DOHH2 (cell line): ENCODE results near the gene CALML3.

ENCODE experiments used
- H3F3A ChIP-seq: fragments of 200-600 bp; sonication (generic), shearing (Covaris generic); 2 replicates; pipeline ENCODE4 v1.6.0; 2016; ENCODE audit warnings: antibody characterized with exemption, mild to moderate bottlenecking; ENCODE audit not compliant: control insufficient read depth, insufficient read depth
- H3K27ac ChIP-seq: fragments of 200-600 bp; sonication (generic); 2 replicates; pipeline ENCODE4 v1.5.1; 2014; ENCODE audit warnings: low read depth, mild to moderate bottlenecking, low read length, moderate library complexity
- H3K27me3 ChIP-seq: fragments of 200-600 bp; sonication (generic); 2 replicates; pipeline ENCODE4 v1.6.1; 2014; ENCODE audit warnings: mild to moderate bottlenecking, low read length, mixed read lengths; ENCODE audit not compliant: control insufficient read depth
- H3K36me3 ChIP-seq: fragments of 200-600 bp; sonication (generic); 2 replicates; pipeline ENCODE4 v1.6.1; 2014; ENCODE audit warnings: mild to moderate bottlenecking, low read length, moderate library complexity, mixed read lengths; ENCODE audit not compliant: control insufficient read depth
- H3K4me1 ChIP-seq: fragments of 200-600 bp; sonication (generic); 2 replicates; pipeline ENCODE4 v1.6.1; 2014; ENCODE audit warnings: mild to moderate bottlenecking, low read length, mixed read lengths; ENCODE audit not compliant: control insufficient read depth
- H3K4me2 ChIP-seq: fragments of 200-600 bp; sonication (generic); 2 replicates; pipeline ENCODE4 v1.6.0; 2014; ENCODE audit warnings: mild to moderate bottlenecking, low read length, moderate library complexity
- H3K4me3 ChIP-seq: fragments of 200-600 bp; sonication (generic); 2 replicates; pipeline ENCODE4 v1.5.1; 2014; ENCODE audit warnings: mild to moderate bottlenecking, low read length, mixed read lengths
- H3K79me2 ChIP-seq: fragments of 200-600 bp; sonication (generic); 2 replicates; pipeline ENCODE4 v1.6.1; 2014; ENCODE audit warnings: mild to moderate bottlenecking, low read length, mixed read lengths; ENCODE audit not compliant: control insufficient read depth
- H3K9me2 ChIP-seq: fragments of 200-600 bp; sonication (generic); replicated peaks from 2 replicates; pipeline ENCODE4 v1.6.1; 2014; ENCODE audit warnings: mild to moderate bottlenecking, low read length, mixed read lengths; ENCODE audit not compliant: control insufficient read depth
- H3K9me3 ChIP-seq: fragments of 200-600 bp; sonication (generic); 2 replicates; pipeline ENCODE4 v1.6.1; 2014; ENCODE audit warnings: antibody characterized with exemption, low read length, mixed read lengths; ENCODE audit not compliant: control insufficient read depth, insufficient read depth
- H4K20me1 ChIP-seq: fragments of 200-600 bp; sonication (generic); 2 replicates; pipeline ENCODE4 v1.6.0; 2014; ENCODE audit warnings: low read depth, mild to moderate bottlenecking, antibody characterized with exemption, low read length, moderate library complexity; ENCODE audit not compliant: control insufficient read depth, insufficient read depth
- EZH2phosphoT487 ChIP-seq: fragments of 200-600 bp; sonication (generic); IDR thresholded peaks from 2 replicates; pipeline ENCODE4 v1.6.1; 2017; ENCODE audit warnings: borderline replicate concordance, mild to moderate bottlenecking, antibody characterized with exemption, low read length, moderate library complexity, mixed read lengths
- TF ChIP-seq, protein P1 (sequence below): fragments of 200-600 bp; sonication (generic); IDR thresholded peaks from one replicate; pipeline ENCODE4 v1.5.1; 2014; ENCODE audit warnings: antibody characterized with exemption, mild to moderate bottlenecking, low read depth, low read length; ENCODE audit not compliant: poor library complexity, severe bottlenecking

CALML3 gene

DNA sequence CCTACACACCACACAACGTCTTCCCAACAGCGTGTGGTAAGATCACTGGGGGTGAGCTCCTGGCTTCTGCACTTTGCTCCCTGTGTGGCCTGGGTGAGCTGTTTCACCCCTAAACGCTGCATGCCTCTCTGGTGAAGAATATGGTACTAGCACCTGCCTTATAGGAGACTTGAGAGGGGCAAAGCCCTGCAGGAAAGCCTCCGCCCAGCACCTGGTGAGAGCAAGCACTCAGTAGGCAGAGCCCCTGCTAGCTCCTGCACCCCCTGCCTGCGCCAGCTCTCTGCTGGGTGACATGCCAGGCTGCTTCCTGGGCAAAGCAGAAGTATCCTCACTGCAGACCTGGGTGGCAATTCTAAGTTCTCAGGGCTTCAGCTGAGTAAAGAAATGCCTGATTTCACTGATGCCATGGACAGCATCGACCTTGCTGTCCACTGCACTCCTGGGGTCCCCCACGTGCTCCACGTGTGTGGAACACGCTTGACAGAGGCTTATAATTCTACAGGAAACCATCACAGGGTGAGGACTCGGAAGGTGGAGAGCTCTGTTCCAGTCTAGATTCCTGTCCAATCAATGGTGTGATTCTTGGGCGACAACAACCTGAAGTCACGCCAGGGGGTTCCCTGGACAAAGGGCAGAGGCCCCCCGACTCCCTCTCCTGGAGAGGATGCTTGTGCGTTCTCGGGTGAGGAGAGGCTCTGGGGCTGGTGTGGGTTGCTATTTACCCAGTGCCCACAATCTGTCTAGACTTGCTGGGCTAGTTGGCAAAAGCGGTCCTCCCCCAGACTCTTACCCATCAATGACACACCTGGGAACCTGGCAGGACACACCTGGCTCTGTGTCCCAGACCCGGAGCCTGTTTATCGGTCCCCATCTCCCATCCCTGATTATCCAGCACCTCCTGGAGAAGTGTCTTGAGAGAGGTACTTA, 20.4 kb upstream of the CALML3 start:
- Histone ChIP-seq H3K9me3 (no peaks in the 10 kb centered on the region), H3K4me3 (no peak overlapping the region), H3K27me3 (peaks cover 27% of the 10 kb centered on the region), H3K9me2 (no peaks in the 10 kb centered on the region), H4K20me1 (no peaks in the 10 kb centered on the region), H3K4me1 (no peaks in the 10 kb centered on the region), H3K27ac (no peak overlapping the region), H3F3A (no peaks in the 10 kb centered on the region), H3K79me2 (no peaks in the 10 kb centered on the region), H3K4me2 (no peak overlapping the region), H3K36me3 (no peaks in the 10 kb centered on the region)
- TF ChIP-seq, protein P1, sequence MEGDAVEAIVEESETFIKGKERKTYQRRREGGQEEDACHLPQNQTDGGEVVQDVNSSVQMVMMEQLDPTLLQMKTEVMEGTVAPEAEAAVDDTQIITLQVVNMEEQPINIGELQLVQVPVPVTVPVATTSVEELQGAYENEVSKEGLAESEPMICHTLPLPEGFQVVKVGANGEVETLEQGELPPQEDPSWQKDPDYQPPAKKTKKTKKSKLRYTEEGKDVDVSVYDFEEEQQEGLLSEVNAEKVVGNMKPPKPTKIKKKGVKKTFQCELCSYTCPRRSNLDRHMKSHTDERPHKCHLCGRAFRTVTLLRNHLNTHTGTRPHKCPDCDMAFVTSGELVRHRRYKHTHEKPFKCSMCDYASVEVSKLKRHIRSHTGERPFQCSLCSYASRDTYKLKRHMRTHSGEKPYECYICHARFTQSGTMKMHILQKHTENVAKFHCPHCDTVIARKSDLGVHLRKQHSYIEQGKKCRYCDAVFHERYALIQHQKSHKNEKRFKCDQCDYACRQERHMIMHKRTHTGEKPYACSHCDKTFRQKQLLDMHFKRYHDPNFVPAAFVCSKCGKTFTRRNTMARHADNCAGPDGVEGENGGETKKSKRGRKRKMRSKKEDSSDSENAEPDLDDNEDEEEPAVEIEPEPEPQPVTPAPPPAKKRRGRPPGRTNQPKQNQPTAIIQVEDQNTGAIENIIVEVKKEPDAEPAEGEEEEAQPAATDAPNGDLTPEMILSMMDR, result no peak
- TF ChIP-seq EZH2phosphoT487, result no peak

DNA sequence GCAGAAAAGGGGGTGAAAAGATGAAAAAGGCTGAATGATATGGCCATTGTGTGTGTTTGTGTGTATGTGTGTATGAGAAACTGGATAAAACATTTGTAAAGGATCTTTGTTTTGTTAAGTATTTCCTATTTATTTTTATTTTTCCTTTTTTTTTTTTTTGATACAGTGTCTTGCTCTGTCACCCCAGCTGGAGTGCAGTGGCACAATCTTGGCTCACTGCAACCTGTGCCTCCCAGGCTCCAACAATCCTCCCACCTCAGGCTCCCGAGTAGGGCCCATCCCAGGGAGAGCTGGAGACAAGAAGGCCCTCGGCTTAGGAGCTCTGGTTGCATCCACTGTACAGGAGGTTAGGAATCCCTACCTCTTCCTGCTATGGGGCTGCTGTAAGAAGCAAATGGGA, 18.5 kb upstream of the CALML3 start:
- no peak overlapping the region for H3K4me3 ChIP-seq
- no peaks in the 10 kb centered on the region for H3K9me3 ChIP-seq
- H3K27me3 ChIP-seq, result peaks cover 18% of the 10 kb centered on the region
- H3K4me1 ChIP-seq, result no peaks in the 10 kb centered on the region
- no peaks in the 10 kb centered on the region for H3K9me2 ChIP-seq
- no peak overlapping the region for H3K27ac ChIP-seq
- no peaks in the 10 kb centered on the region for H3F3A ChIP-seq
- TF ChIP-seq EZH2phosphoT487, result no peak
- TF ChIP-seq, protein P1, result no peak
- no peaks in the 10 kb centered on the region for H4K20me1 ChIP-seq
- H3K4me2 ChIP-seq, result no peak overlapping the region
- H3K36me3 ChIP-seq, result no peaks in the 10 kb centered on the region
- H3K79me2 ChIP-seq, result no peaks in the 10 kb centered on the region

DNA sequence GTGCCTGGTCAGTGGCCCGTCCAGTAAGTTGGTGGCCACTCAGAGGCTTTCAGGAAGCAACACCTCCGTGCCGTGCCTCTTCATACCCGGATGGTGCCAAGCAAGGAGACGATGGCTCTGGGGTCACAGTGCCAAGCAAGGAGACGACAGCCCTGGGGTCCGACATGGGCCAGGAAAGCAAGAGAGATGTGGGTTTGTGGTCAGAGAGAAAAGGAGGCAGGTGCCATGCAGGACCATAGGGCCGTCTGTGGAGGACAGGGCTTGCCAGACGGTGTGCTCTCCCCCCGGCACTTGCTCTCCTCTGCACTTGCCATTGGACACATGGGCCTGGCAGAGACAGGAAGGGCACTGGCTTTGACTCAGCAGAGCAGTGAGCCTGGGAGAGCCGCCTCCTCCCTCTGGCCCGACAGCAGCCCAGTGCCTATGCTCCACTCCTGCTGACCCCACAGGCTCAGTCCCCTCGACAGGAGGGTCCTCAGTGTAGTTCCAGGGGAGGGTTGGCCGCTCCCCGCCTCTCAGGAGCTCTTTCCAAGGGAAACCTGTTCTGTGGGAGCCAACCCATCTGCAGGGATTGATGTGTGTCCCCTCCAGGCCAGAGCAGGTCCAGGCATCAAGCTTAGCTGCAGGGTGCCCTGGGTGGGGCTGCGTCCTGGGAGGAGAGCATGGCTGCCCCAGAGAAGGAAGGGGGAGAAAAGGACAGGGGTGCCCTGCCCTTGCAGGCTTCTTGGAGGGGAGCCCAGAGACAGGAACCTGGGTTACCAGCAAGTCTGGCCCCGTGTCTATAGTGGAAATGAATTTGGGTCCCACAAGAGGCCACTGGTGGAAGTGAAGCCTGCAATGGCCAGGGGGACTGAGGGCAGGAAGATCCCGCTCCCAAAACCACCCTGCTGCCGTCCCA, 17.8 kb upstream of the CALML3 start:
- no peak overlapping the region for H3K4me3 ChIP-seq
- H3K27ac ChIP-seq, result no peak overlapping the region
- peaks cover 10% of the 10 kb centered on the region for H3K27me3 ChIP-seq
- no peaks in the 10 kb centered on the region for H3K79me2 ChIP-seq
- no peak for TF ChIP-seq EZH2phosphoT487
- TF ChIP-seq, protein P1, result no peak
- no peaks in the 10 kb centered on the region for H3K36me3 ChIP-seq
- H3K9me3 ChIP-seq, result no peaks in the 10 kb centered on the region
- no peak overlapping the region for H3K4me2 ChIP-seq
- H4K20me1 ChIP-seq, result no peaks in the 10 kb centered on the region
- no peaks in the 10 kb centered on the region for H3K4me1 ChIP-seq
- no peaks in the 10 kb centered on the region for H3K9me2 ChIP-seq
- H3F3A ChIP-seq, result no peaks in the 10 kb centered on the region
